ENCODE results near the gene CCDC160.

GRCh38 chrX:134287346-134287745 lies 50.4 kb downstream of the CCDC160 start:
- TF ChIP-seq EZH2phosphoT487 (IDR thresholded peaks at IDR 0.05; ENCODE audit: low read depth, severe bottlenecking, unreplicated experiment) (no peak), EZH2 (IDR thresholded peaks at IDR 0.05; ENCODE audit: borderline replicate concordance) (no peak), CTCF (IDR thresholded peaks at IDR 0.05; ENCODE audit: poor library complexity) (no peak)
